ENCODE measurements around the gene HAUS5. TPM values are rescaled to one million over a fixed set of nuclear protein-coding genes. Genes with fewer than 3 reads are reported as not detected.
A peak's percentile ranks its signal among the peaks of the same experiment; 100 is the strongest.

The HAUS5 gene
- total RNA-seq, 1 donor from 2014 or later: 15.9 TPM

DNA sequence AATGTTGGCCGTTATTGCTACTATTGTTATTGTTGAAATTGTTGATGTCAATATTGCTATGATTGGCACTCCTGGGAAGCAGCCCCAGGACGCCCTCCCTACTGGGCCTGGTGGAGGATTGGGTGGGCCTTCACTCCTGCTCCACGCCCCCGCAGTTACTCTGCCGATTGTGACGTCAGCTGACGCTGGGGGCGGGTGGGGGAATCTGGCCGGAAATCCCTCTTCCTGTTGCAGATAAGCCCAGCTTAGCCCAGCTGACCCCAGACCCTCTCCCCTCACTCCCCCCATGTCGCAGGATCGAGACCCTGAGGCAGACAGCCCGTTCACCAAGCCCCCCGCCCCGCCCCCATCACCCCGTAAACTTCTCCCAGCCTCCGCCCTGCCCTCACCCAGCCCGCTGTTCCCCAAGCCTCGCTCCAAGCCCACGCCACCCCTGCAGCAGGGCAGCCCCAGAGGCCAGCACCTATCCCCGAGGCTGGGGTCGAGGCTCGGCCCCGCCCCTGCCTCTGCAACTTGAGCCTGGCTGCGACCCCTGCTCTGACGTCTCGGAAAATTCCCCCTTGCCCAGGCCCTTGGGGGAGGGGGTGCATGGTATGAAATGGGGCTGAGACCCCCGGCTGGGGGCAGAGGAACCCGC, 29.1 kb downstream of the HAUS5 start, which contains the start of gene ETV2:
ETV2 (plus strand) TSS at position 231 of the 637 bp plus-strand sequence. CDS start 716 bp downstream, outside the sequence.
- no peak for DNase-seq
- no peak within 1 kb of the TSS for H3K4me3 Mint-ChIP-seq (ENCODE audit: unreplicated experiment)
- TF ChIP-seq, protein P1, sequence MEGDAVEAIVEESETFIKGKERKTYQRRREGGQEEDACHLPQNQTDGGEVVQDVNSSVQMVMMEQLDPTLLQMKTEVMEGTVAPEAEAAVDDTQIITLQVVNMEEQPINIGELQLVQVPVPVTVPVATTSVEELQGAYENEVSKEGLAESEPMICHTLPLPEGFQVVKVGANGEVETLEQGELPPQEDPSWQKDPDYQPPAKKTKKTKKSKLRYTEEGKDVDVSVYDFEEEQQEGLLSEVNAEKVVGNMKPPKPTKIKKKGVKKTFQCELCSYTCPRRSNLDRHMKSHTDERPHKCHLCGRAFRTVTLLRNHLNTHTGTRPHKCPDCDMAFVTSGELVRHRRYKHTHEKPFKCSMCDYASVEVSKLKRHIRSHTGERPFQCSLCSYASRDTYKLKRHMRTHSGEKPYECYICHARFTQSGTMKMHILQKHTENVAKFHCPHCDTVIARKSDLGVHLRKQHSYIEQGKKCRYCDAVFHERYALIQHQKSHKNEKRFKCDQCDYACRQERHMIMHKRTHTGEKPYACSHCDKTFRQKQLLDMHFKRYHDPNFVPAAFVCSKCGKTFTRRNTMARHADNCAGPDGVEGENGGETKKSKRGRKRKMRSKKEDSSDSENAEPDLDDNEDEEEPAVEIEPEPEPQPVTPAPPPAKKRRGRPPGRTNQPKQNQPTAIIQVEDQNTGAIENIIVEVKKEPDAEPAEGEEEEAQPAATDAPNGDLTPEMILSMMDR (IDR thresholded peaks at IDR 0.05; ENCODE audit: partially characterized antibody, unreplicated experiment): no peak
- peaks cover 2% of the 10 kb centered on the region for H3K9me3 Mint-ChIP-seq (ENCODE audit: unreplicated experiment)
- no peak within 1 kb of the TSS for H3K27ac Mint-ChIP-seq (ENCODE audit: unreplicated experiment)
- H3K27me3 Mint-ChIP-seq (ENCODE audit: unreplicated experiment): peaks cover 6% of the 10 kb centered on the region
- no peaks in the 10 kb centered on the region for H3K36me3 Mint-ChIP-seq (ENCODE audit: unreplicated experiment)
- peaks cover 7% of the 10 kb centered on the region for H3K4me1 Mint-ChIP-seq (ENCODE audit: low read depth, unreplicated experiment)

DNA sequence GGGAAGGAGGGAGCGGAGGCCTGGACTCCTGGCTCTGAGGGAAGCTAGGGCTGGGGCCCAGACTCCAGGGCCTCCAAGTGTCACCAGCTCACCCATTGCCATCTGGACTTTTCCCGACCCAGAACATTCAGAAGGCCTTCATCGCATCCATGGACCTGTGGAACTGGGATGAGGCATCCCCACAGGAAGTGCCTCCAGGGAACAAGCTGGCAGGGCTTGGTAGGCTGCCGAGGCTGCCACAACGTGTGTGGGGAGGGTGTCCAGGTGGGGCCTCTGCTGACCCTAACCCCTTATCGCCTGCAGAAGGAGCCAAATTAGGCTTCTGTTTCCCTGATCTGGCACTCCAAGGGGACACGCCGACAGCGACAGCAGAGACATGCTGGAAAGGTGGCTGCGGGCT, 29.8 kb downstream of the HAUS5 start:
- peaks cover 7% of the 10 kb centered on the region for H3K4me1 Mint-ChIP-seq (ENCODE audit: low read depth, unreplicated experiment)

DNA sequence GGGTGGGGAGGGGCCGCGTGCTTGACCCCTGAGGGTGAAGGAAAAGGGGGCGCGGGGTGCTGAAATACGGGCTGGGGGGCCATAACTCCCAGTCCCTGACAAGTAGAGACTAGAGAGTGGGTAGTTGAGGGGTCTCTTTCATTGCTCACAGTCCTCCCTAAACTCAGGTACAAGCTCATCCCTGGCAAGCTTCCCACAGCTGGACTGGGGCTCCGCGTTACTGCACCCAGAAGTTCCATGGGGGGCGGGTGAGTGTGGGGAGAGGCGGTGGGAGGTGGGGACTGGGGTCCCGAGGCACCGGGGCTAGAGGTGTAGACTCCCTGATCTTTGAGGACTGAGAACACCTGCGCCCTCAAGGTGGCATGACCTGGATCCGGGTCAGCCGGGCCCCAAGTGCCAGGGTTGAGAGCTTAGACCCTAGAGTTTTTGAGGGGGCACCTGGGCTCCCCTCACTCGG, 30.3 kb downstream of the HAUS5 start:
- Mint-ChIP-seq H3K27me3 (ENCODE audit: unreplicated experiment) (peaks cover 6% of the 10 kb centered on the region), H3K27ac (ENCODE audit: unreplicated experiment) (no peak overlapping the region), H3K36me3 (ENCODE audit: unreplicated experiment) (no peaks in the 10 kb centered on the region), H3K9me3 (ENCODE audit: unreplicated experiment) (peaks cover 2% of the 10 kb centered on the region), H3K4me1 (ENCODE audit: low read depth, unreplicated experiment) (peaks cover 7% of the 10 kb centered on the region), H3K4me3 (ENCODE audit: unreplicated experiment) (peak overlapping the region; percentile 5)
- no peak for DNase-seq
- TF ChIP-seq, protein P1 (IDR thresholded peaks at IDR 0.05; ENCODE audit: partially characterized antibody, unreplicated experiment): no peak

More for the DNA sequence above, 29.8 kb downstream of the HAUS5 start:
- Mint-ChIP-seq H3K36me3 (ENCODE audit: unreplicated experiment) (no peaks in the 10 kb centered on the region), H3K27ac (ENCODE audit: unreplicated experiment) (no peak overlapping the region), H3K4me3 (ENCODE audit: unreplicated experiment) (no peak overlapping the region), H3K27me3 (ENCODE audit: unreplicated experiment) (peaks cover 6% of the 10 kb centered on the region), H3K9me3 (ENCODE audit: unreplicated experiment) (peaks cover 2% of the 10 kb centered on the region)
- DNase-seq: no peak
- TF ChIP-seq, protein P1 (IDR thresholded peaks at IDR 0.05; ENCODE audit: partially characterized antibody, unreplicated experiment): no peak

DNA sequence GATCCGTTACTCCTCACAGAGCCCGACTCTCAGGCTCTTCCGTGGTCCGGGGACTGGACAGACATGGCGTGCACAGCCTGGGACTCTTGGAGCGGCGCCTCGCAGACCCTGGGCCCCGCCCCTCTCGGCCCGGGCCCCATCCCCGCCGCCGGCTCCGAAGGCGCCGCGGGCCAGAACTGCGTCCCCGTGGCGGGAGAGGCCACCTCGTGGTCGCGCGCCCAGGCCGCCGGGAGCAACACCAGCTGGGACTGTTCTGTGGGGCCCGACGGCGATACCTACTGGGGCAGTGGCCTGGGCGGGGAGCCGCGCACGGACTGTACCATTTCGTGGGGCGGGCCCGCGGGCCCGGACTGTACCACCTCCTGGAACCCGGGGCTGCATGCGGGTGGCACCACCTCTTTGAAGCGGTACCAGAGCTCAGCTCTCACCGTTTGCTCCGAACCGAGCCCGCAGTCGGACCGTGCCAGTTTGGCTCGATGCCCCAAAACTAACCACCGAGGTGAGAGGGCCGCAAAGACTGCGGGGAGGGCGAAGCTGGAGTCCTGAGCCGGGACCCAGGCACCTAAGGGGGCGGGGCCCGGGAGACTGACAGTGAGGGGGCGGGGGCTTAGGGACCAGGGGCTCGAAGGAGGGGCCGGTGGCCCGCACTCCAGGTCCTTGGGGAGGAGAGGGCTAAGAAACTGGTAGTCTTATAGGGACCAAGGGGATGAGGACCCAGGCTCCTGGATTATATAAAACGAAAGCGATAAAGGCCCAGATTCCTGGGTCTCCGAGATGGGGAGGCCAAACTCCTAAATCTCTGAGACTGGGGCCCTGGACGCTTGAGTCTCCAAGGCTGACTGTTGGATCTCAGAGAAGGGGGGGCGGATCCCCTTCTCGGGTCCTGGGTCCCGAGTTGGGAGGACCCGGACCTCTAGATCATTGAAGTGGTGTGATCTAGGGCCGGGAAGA, 31.0 kb downstream of the HAUS5 start:
- Mint-ChIP-seq H3K36me3 (ENCODE audit: unreplicated experiment) (no peaks in the 10 kb centered on the region), H3K4me3 (ENCODE audit: unreplicated experiment) (peak overlapping the region; percentile 88), H3K9me3 (ENCODE audit: unreplicated experiment) (peaks cover 2% of the 10 kb centered on the region), H3K27ac (ENCODE audit: unreplicated experiment) (no peak overlapping the region), H3K4me1 (ENCODE audit: low read depth, unreplicated experiment) (peaks cover 7% of the 10 kb centered on the region), H3K27me3 (ENCODE audit: unreplicated experiment) (peaks cover 8% of the 10 kb centered on the region)
- TF ChIP-seq, protein P1 (IDR thresholded peaks at IDR 0.05; ENCODE audit: partially characterized antibody, unreplicated experiment): no peak
- peak; percentile 76 for DNase-seq
